OCI-LY7 (cell line): Measurements from ENCODE around the gene SNX9. TPM values are rescaled to one million over a fixed set of nuclear protein-coding genes. Genes with fewer than 3 reads are reported as not detected.
A peak's percentile ranks its signal among the peaks of the same experiment; 100 is the strongest.

Experiments
- BruUV-seq: library from RNA; stranded (reverse); fragments of 400-500 nt; replicated peaks from 2 replicates; lab custom pipeline; 2021; lab: Mats Ljungman, UMichigan
- CTCF ChIA-PET: fragments of 300-600 bp; sonication (Branson Sonifier 250); formaldehyde crosslinking; loops from one replicate; lab custom pipeline; 2022; ENCODE audit warnings: antibody characterized with exemption; ENCODE audit not compliant: unreplicated experiment; lab: Charles Lee
- POLR2A ChIA-PET: fragments of 300-600 bp; sonication (Branson Sonifier 250); formaldehyde crosslinking; loops from one replicate; lab custom pipeline; 2022; ENCODE audit warnings: antibody characterized with exemption; lab: Charles Lee
- DNase-seq: peaks from one replicate; pipeline ENCODE4 v3.0.0-alpha.2; 2015; ENCODE audit warnings: low spot score
- H2AFZ ChIP-seq: fragments of 200-600 bp; sonication (generic), shearing (Covaris generic); 2 replicates; pipeline ENCODE4 v1.6.1; 2014; ENCODE audit warnings: mild to moderate bottlenecking, antibody characterized with exemption, low read length, moderate library complexity
- H3K27ac ChIP-seq: fragments of 200-600 bp; sonication (generic); 2 replicates; pipeline ENCODE4 v1.5.1; 2014; ENCODE audit warnings: mixed run types, low read depth, mild to moderate bottlenecking, moderate library complexity, low read length, inconsistent platforms; ENCODE audit not compliant: poor library complexity, severe bottlenecking
- H3K36me3 ChIP-seq: fragments of 200-600 bp; sonication (generic); 2 replicates; pipeline ENCODE4 v1.6.1; 2014; ENCODE audit warnings: mild to moderate bottlenecking, antibody characterized with exemption, low read length, moderate library complexity, mixed read lengths; ENCODE audit not compliant: insufficient read depth
- H3K4me1 ChIP-seq: fragments of 200-600 bp; sonication (generic); 2 replicates; pipeline ENCODE4 v1.5.1; 2014; ENCODE audit warnings: mild to moderate bottlenecking, low read length; ENCODE audit not compliant: insufficient read depth, poor library complexity, severe bottlenecking
- H3K4me2 ChIP-seq: fragments of 200-600 bp; sonication (generic); 2 replicates; pipeline ENCODE4 v1.6.1; 2014; ENCODE audit warnings: mild to moderate bottlenecking, low read length
- H3K4me3 ChIP-seq: fragments of 200-600 bp; sonication (generic); 2 replicates; pipeline ENCODE4 v1.5.1; 2014; ENCODE audit warnings: mild to moderate bottlenecking, low read depth, low read length; ENCODE audit not compliant: poor library complexity, severe bottlenecking
- H3K79me2 ChIP-seq: fragments of 200-600 bp; sonication (generic); 2 replicates; pipeline ENCODE4 v1.6.1; 2016; ENCODE audit warnings: low read depth, mild to moderate bottlenecking, low read length, moderate library complexity, mixed read lengths; ENCODE audit not compliant: insufficient read depth
- H3K9me2 ChIP-seq: fragments of 200-600 bp; sonication (generic); 2 replicates; pipeline ENCODE4 v1.6.1; 2016; ENCODE audit warnings: mild to moderate bottlenecking, low read length, mixed read lengths; ENCODE audit not compliant: insufficient read depth
- H3K9me3 ChIP-seq: fragments of 200-600 bp; sonication (generic); 2 replicates; pipeline ENCODE4 v1.6.1; 2014; ENCODE audit warnings: mild to moderate bottlenecking, mixed run types, low read length, mixed read lengths
- H4K20me1 ChIP-seq: fragments of 200-600 bp; sonication (generic); 2 replicates; pipeline ENCODE4 v1.6.1; 2014; ENCODE audit warnings: mild to moderate bottlenecking, antibody characterized with exemption, low read length, moderate library complexity, mixed read lengths; ENCODE audit not compliant: insufficient read depth
- EZH2phosphoT487 ChIP-seq: fragments of 200-600 bp; sonication (generic); IDR thresholded peaks from 2 replicates; pipeline ENCODE4 v1.6.1; 2018; ENCODE audit warnings: low read depth, borderline replicate concordance, mild to moderate bottlenecking, mixed run types, antibody characterized with exemption, low read length, moderate library complexity, mixed read lengths
- intact Hi-C: fragments of 100-400 bp; cut with micrococcal nuclease; formaldehyde crosslinking; loops from one replicate; pipeline ENCODE4 v1.10.0; 2022; ENCODE audit not compliant: unreplicated experiment
- total RNA-seq, 2 experiments: library from RNA; depleted of rRNA in 1 of 2; stranded (reverse); fragments of >200 nt in 1 of 2; shearing (Covaris generic) in 1 of 2; gene quantifications; 2 replicates each; pipeline ENCODE4 v1.2.3, GENCODE V29; 2014 to 2022
- TF ChIP-seq, protein P1 (sequence below): fragments of 200-600 bp; sonication (generic); conservative IDR thresholded peaks from 2 replicates; pipeline ENCODE4 v1.5.1; 2014; ENCODE audit warnings: mild to moderate bottlenecking, antibody characterized with exemption, low read length, moderate library complexity, mixed read lengths

The SNX9 gene
- total RNA-seq, 2 experiments from 2014 or later, result not detected

DNA sequence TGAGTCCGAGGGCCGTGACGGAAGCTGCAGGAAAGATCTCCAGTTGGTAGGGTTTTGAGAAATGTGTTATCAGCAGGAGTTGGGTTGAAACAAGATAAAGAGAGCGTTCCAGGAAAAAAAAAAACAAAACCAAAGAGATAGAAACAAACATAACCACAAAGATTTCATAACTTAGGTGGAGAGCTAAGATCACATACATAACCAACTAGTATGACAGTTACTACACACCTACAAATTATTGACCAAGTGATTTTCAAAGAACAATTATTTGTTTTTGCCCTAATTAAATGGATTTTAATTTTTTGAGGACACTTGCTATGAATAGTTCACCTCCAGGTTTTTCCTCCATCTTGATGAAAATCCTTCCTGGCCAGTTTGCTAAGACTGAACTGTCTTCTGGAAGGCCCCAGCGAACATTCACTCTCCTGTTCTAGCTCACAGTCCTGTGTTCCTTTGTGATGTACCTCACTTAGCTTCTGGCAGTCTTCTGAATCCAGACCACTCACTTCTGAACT lies 69.4 kb downstream of the SNX9 start:
- no peaks in the 10 kb centered on the region for H3K36me3 ChIP-seq
- H3K9me2 ChIP-seq, result no peaks in the 10 kb centered on the region
- TF ChIP-seq, protein P1, sequence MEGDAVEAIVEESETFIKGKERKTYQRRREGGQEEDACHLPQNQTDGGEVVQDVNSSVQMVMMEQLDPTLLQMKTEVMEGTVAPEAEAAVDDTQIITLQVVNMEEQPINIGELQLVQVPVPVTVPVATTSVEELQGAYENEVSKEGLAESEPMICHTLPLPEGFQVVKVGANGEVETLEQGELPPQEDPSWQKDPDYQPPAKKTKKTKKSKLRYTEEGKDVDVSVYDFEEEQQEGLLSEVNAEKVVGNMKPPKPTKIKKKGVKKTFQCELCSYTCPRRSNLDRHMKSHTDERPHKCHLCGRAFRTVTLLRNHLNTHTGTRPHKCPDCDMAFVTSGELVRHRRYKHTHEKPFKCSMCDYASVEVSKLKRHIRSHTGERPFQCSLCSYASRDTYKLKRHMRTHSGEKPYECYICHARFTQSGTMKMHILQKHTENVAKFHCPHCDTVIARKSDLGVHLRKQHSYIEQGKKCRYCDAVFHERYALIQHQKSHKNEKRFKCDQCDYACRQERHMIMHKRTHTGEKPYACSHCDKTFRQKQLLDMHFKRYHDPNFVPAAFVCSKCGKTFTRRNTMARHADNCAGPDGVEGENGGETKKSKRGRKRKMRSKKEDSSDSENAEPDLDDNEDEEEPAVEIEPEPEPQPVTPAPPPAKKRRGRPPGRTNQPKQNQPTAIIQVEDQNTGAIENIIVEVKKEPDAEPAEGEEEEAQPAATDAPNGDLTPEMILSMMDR, result no peak
- no TSS peak for BruUV-seq
- no peak overlapping the region for H3K27ac ChIP-seq
- POLR2A ChIA-PET, result interaction anchor here (1.0 kb wide), 1 partner anchor 9 kb away, joined by 5 read pairs; no protein-coding TSS in a partner anchor
- H3K79me2 ChIP-seq, result no peaks in the 10 kb centered on the region
- H2AFZ ChIP-seq, result no peak overlapping the region
- no peaks in the 10 kb centered on the region for H3K9me3 ChIP-seq
- no peak overlapping the region for H3K4me3 ChIP-seq
- CTCF ChIA-PET, result no interaction called here
- DNase-seq, result no peak
- intact Hi-C loops, result no loop called here
- H3K4me1 ChIP-seq, result no peaks in the 10 kb centered on the region
- H3K4me2 ChIP-seq, result no peak overlapping the region
- no peaks in the 10 kb centered on the region for H4K20me1 ChIP-seq

DNA sequence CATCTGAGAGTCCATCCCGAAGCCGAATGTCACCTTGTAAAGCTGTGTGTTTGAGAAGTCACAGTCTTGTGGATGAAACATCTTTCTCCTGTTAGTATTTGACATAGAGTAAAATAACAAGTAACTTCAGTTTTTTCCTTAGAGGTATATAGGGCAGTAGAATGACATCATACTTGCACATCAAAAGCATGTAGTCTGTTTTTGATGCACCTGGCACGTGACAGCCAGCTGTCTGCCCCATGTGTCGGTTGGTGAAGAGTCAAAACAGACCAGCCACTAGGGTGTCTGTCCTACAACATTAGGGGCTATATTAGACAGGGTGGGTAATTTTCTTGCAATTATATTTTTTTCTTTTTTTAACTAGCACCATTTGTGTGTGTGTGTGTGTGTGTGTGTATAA lies 70.2 kb downstream of the SNX9 start:
- CTCF ChIA-PET, result no interaction called here
- intact Hi-C loops, result no loop called here

DNA sequence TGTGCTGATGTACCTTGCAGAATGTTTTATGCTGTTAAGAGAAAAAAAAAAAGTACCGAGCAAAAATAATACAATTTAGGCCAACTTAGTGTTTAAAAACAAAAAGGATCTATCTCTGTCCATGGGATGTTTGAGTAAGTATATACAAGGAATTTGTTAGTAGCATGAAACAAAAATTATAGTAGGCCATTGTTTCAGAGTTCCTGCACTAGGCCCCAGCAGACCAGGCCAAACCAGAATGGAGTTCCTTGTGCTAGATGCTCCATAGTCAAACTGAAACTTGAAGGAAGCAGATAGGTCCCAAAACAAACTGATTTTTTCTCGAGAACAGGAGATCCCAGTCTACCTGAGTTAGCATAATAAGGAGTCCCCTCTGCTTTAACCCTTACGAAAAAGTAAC lies 72.5 kb downstream of the SNX9 start:
- POLR2A ChIA-PET, result no interaction called here
- CTCF ChIA-PET, result no interaction called here
- Histone ChIP-seq H3K27ac (no peak overlapping the region), H3K4me1 (no peaks in the 10 kb centered on the region), H3K9me2 (no peaks in the 10 kb centered on the region), H2AFZ (no peak overlapping the region), H3K9me3 (no peaks in the 10 kb centered on the region), H3K79me2 (no peaks in the 10 kb centered on the region), H3K36me3 (no peaks in the 10 kb centered on the region), H3K4me2 (no peak overlapping the region), H3K4me3 (no peak overlapping the region), H4K20me1 (no peaks in the 10 kb centered on the region)
- BruUV-seq, result no TSS peak
- intact Hi-C loops, result no loop called here
- DNase-seq, result no peak
- TF ChIP-seq, protein P1, result no peak
- TF ChIP-seq EZH2phosphoT487, result no peak

More for the DNA sequence above, 70.2 kb downstream of the SNX9 start:
- no peak overlapping the region for H3K4me2 ChIP-seq
- H2AFZ ChIP-seq, result no peak overlapping the region
- no peaks in the 10 kb centered on the region for H3K79me2 ChIP-seq
- H3K4me1 ChIP-seq, result no peaks in the 10 kb centered on the region
- H3K9me3 ChIP-seq, result no peaks in the 10 kb centered on the region
- TF ChIP-seq EZH2phosphoT487, result no peak
- TF ChIP-seq, protein P1, result no peak
- no peaks in the 10 kb centered on the region for H4K20me1 ChIP-seq
- POLR2A ChIA-PET, result interaction anchor here (0.7 to 1.2 kb wide), 2 partner anchors 11 to 64 kb away, joined by 3 read pairs; no protein-coding TSS in a partner anchor
- DNase-seq, result peak; percentile 25
- H3K36me3 ChIP-seq, result no peaks in the 10 kb centered on the region
- no TSS peak for BruUV-seq
- no peak overlapping the region for H3K27ac ChIP-seq
- no peaks in the 10 kb centered on the region for H3K9me2 ChIP-seq
- H3K4me3 ChIP-seq, result no peak overlapping the region
